Astrocyte (in vitro differentiated cells and primary cell): ENCODE data around the gene CDK15. TPM values are rescaled to one million over a fixed set of nuclear protein-coding genes. Genes with fewer than 3 reads are reported as not detected.

ENCODE experiments used
- DNase-seq: peaks from one replicate; pipeline ENCODE4 v3.0.0-alpha.2; 2010; ENCODE audit warnings: low read depth
- FAIRE-seq: peaks from 2 replicates; lab custom pipeline; 2011; peaks lifted over from hg19 to GRCh38; lab: Jason Lieb, UNC
- H2AFZ ChIP-seq: 2 replicates; pipeline ENCODE4 v1.6.0; 2012; ENCODE audit warnings: low read depth, low read length, inconsistent platforms
- H3K27ac ChIP-seq: 2 replicates; pipeline ENCODE4 v1.5.1; 2011; ENCODE audit warnings: low read depth, low read length, inconsistent platforms
- H3K27me3 ChIP-seq: 2 replicates; pipeline ENCODE4 v1.6.0; 2011; ENCODE audit warnings: low read length, inconsistent platforms; ENCODE audit not compliant: insufficient read depth
- H3K36me3 ChIP-seq: 2 replicates; pipeline ENCODE4 v1.5.1; 2011; ENCODE audit warnings: low read length, inconsistent platforms; ENCODE audit not compliant: insufficient read depth
- H3K4me1 ChIP-seq: 2 replicates; pipeline ENCODE4 v1.5.1; 2011; ENCODE audit warnings: low read length, inconsistent platforms; ENCODE audit not compliant: insufficient read depth
- H3K4me2 ChIP-seq: 2 replicates; pipeline ENCODE4 v1.6.0; 2012; ENCODE audit warnings: low read length, inconsistent platforms
- H3K4me3 ChIP-seq: 2 replicates; pipeline ENCODE4 v1.5.1; 2011; ENCODE audit warnings: low read depth, mild to moderate bottlenecking, low read length, inconsistent platforms; ENCODE audit not compliant: insufficient read depth
- H3K79me2 ChIP-seq: 2 replicates; pipeline ENCODE4 v1.6.0; 2012; ENCODE audit warnings: mild to moderate bottlenecking, low read length, inconsistent platforms; ENCODE audit not compliant: insufficient read depth
- H3K9ac ChIP-seq: 2 replicates; pipeline ENCODE4 v1.6.0; 2012; ENCODE audit warnings: mild to moderate bottlenecking, low read length, inconsistent platforms
- H3K9me3 ChIP-seq: 2 replicates; pipeline ENCODE4 v1.5.1; 2012; ENCODE audit warnings: low read depth, mild to moderate bottlenecking, low read length, inconsistent platforms; ENCODE audit not compliant: insufficient read depth
- H4K20me1 ChIP-seq: 2 replicates; pipeline ENCODE4 v1.6.0; 2012; ENCODE audit warnings: low read length, inconsistent platforms; ENCODE audit not compliant: insufficient read depth
- H3K27ac Mint-ChIP-seq: one replicate; pipeline ENCODE4 v1.8.0; 2021; ENCODE audit warnings: mild to moderate bottlenecking, mixed read lengths; ENCODE audit not compliant: unreplicated experiment
- H3K27me3 Mint-ChIP-seq: one replicate; pipeline ENCODE4 v1.8.0; 2021; ENCODE audit warnings: low read depth, mixed read lengths; ENCODE audit not compliant: unreplicated experiment
- H3K36me3 Mint-ChIP-seq: one replicate; pipeline ENCODE4 v1.8.0; 2021; ENCODE audit warnings: low read depth, mixed read lengths; ENCODE audit not compliant: unreplicated experiment
- H3K4me1 Mint-ChIP-seq: one replicate; pipeline ENCODE4 v1.8.0; 2021; ENCODE audit warnings: low read depth, mixed read lengths; ENCODE audit not compliant: unreplicated experiment
- H3K4me3 Mint-ChIP-seq: one replicate; pipeline ENCODE4 v1.8.0; 2021; ENCODE audit warnings: mild to moderate bottlenecking, moderate library complexity, mixed read lengths; ENCODE audit not compliant: unreplicated experiment
- H3K9me3 Mint-ChIP-seq: one replicate; pipeline ENCODE4 v1.8.0; 2021; ENCODE audit warnings: mild to moderate bottlenecking, mixed read lengths; ENCODE audit not compliant: unreplicated experiment
- CTCF ChIP-seq: IDR thresholded peaks from 2 replicates; pipeline ENCODE4 v1.5.1; 2011; ENCODE audit warnings: low read depth, mild to moderate bottlenecking, inconsistent platforms, low read length, moderate library complexity; ENCODE audit not compliant: insufficient read depth
- EZH2 ChIP-seq: IDR thresholded peaks from 2 replicates; pipeline ENCODE4 v1.6.1; 2012; ENCODE audit warnings: mild to moderate bottlenecking, low read length, inconsistent platforms; ENCODE audit not compliant: insufficient read depth
- total RNA-seq: library from RNA; stranded (reverse); gene quantifications from 2 replicates; pipeline ENCODE4 v1.2.1, GENCODE V29; 2021

CDK15 gene
- total RNA-seq, 1 donor from 2014 or later: 6.6 TPM

GRCh38 chr2:201837391-201837790 lies 31.1 kb downstream of the CDK15 start:
- Histone ChIP-seq H3K79me2 (no peaks in the 10 kb centered on the region), H4K20me1 (no peaks in the 10 kb centered on the region), H3K4me2 (no peak overlapping the region), H2AFZ (no peak overlapping the region), H3K9ac (no peak overlapping the region), H3K27ac (no peak overlapping the region), H3K4me1 (peaks cover 9% of the 10 kb centered on the region), H3K36me3 (no peaks in the 10 kb centered on the region), H3K4me3 (no peak overlapping the region), H3K27me3 (no peaks in the 10 kb centered on the region), H3K9me3 (no peaks in the 10 kb centered on the region)
- no peak for FAIRE-seq
- DNase-seq: no peak
- H3K27me3 Mint-ChIP-seq: no peaks in the 10 kb centered on the region
- H3K36me3 Mint-ChIP-seq: no peaks in the 10 kb centered on the region
- peaks cover 27% of the 10 kb centered on the region for H3K4me1 Mint-ChIP-seq
- no peak overlapping the region for H3K4me3 Mint-ChIP-seq
- H3K27ac Mint-ChIP-seq: peak overlapping the region; percentile 44
- no peaks in the 10 kb centered on the region for H3K9me3 Mint-ChIP-seq
- TF ChIP-seq CTCF (no peak), EZH2 (no peak)

GRCh38 chr2:201837824-201838431 lies 31.6 kb downstream of the CDK15 start:
- no peak for TF ChIP-seq EZH2
- no peak for TF ChIP-seq CTCF
- H3K9me3 ChIP-seq: no peaks in the 10 kb centered on the region
- FAIRE-seq: no peak

GRCh38 chr2:201839727-201840126 lies 33.4 kb downstream of the CDK15 start:
- H3K4me1 Mint-ChIP-seq: peaks cover 17% of the 10 kb centered on the region
- no peak for FAIRE-seq
- H3K27ac Mint-ChIP-seq: no peak overlapping the region

More at GRCh38 chr2:201837824-201838431, 31.6 kb downstream of the CDK15 start:
- no peak overlapping the region for H3K9ac ChIP-seq
- no peaks in the 10 kb centered on the region for H3K27me3 Mint-ChIP-seq
- H3K4me3 Mint-ChIP-seq: no peak overlapping the region
- H3K27me3 ChIP-seq: no peaks in the 10 kb centered on the region
- no peak overlapping the region for H3K4me2 ChIP-seq
- no peaks in the 10 kb centered on the region for H3K36me3 Mint-ChIP-seq
- H3K27ac Mint-ChIP-seq: peak overlapping the region; percentile 44
- no peak overlapping the region for H3K4me3 ChIP-seq
- no peaks in the 10 kb centered on the region for H3K36me3 ChIP-seq
- peaks cover 28% of the 10 kb centered on the region for H3K4me1 Mint-ChIP-seq
- H3K4me1 ChIP-seq: peaks cover 13% of the 10 kb centered on the region
- H3K79me2 ChIP-seq: no peaks in the 10 kb centered on the region
- no peaks in the 10 kb centered on the region for H3K9me3 Mint-ChIP-seq
- no peak overlapping the region for H3K27ac ChIP-seq
- no peaks in the 10 kb centered on the region for H4K20me1 ChIP-seq
- no peak for DNase-seq
- H2AFZ ChIP-seq: no peak overlapping the region

More at GRCh38 chr2:201839727-201840126, 33.4 kb downstream of the CDK15 start:
- Histone ChIP-seq H2AFZ (no peak overlapping the region), H3K27me3 (no peaks in the 10 kb centered on the region), H3K79me2 (no peaks in the 10 kb centered on the region), H3K9ac (no peak overlapping the region), H3K4me2 (no peak overlapping the region), H3K4me3 (no peak overlapping the region), H3K4me1 (peaks cover 13% of the 10 kb centered on the region), H3K9me3 (no peaks in the 10 kb centered on the region), H3K36me3 (no peaks in the 10 kb centered on the region), H4K20me1 (no peaks in the 10 kb centered on the region), H3K27ac (peak overlapping the region; percentile 7)
- Mint-ChIP-seq H3K36me3 (no peaks in the 10 kb centered on the region), H3K9me3 (no peaks in the 10 kb centered on the region), H3K4me3 (no peak overlapping the region), H3K27me3 (no peaks in the 10 kb centered on the region)
- no peak for DNase-seq
- TF ChIP-seq CTCF (no peak), EZH2 (no peak)
